BJ (cell line): ENCODE results near the gene PKMYT1. TPM values are rescaled to one million over a fixed set of nuclear protein-coding genes. Genes with fewer than 3 reads are reported as not detected.

Experiments used
- CTCF ChIA-PET: fragments of 350-600 bp; formaldehyde crosslinking; extraction: SDS; loops from one replicate; lab custom pipeline; 2021; ENCODE audit warnings: antibody characterized with exemption, inconsistent platforms; lab: Yijun Ruan, JAX
- POLR2A ChIA-PET: fragments of 300-600 bp; sonication (Branson Sonifier 250); formaldehyde crosslinking; extraction: SDS; loops from one replicate; lab custom pipeline; 2021; ENCODE audit warnings: antibody characterized with exemption; lab: Charles Lee
- DNase-seq: peaks from one replicate; pipeline ENCODE4 v3.0.0-alpha.2; 2011; ENCODE audit warnings: low read depth
- H3K27me3 ChIP-seq: 2 replicates; pipeline ENCODE4 v1.6.0; 2011; ENCODE audit warnings: low read length; ENCODE audit not compliant: control insufficient read depth, insufficient read depth
- H3K36me3 ChIP-seq: 2 replicates; pipeline ENCODE4 v1.5.1; 2011; ENCODE audit warnings: low read length; ENCODE audit not compliant: control insufficient read depth, insufficient read depth
- H3K4me3 ChIP-seq: 2 replicates; pipeline ENCODE4 v1.5.1; 2011; ENCODE audit warnings: low read depth, mild to moderate bottlenecking, control low read depth, low read length
- polyA plus RNA-seq: library from polyadenylated mRNA; depleted of rRNA; stranded (reverse); fragments of >200 nt; gene quantifications from 2 replicates; pipeline ENCODE4 v1.2.3, GENCODE V29; 2011
- TF ChIP-seq, protein P1 (sequence below): IDR thresholded peaks from 2 replicates; pipeline ENCODE4 v1.5.1; 2011; ENCODE audit warnings: low read depth, mild to moderate bottlenecking, control low read depth, inconsistent platforms, low read length, moderate library complexity; ENCODE audit not compliant: insufficient read depth

PKMYT1 gene
- polyA plus RNA-seq, 1 experiment = 6.9 TPM

DNA sequence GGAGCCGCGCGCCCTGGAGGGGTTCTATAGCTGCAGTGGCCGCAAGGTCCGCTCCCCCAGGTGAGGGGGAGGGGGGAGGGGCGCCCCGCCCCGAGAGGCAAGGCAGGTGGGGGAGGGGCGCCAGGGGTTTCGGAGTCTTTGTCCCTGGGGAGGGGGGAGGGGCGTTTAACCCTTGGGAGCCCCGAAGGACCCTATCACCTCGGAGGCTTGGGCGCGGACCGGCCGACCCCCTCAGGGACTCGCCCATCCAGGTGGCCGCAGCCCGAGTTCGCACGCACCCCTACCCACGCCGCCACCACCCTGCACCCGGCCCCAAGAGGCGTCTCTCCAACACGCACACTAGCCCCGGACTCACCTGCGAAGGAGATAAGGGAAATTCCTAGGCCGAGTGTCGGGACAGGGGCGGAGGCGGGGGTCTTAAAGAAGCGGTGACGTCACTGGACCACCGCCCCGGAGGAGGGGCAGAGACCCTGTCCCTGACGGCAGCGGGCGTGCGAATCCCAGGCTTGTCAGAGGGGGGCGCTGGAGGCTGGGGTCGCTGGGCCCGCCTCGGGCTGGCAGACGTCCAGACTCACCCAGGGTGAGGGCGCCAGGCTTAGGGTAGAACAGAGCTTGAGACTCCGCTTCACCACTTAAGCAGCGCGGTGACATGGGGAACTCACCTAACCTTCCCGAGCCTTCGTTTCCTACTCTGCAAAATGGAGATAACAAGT, 37.7 kb upstream of the PKMYT1 start, which contains the start of gene CLDN6:
TSS of gene CLDN6 (minus strand) at position 390 of the 713 bp plus-strand sequence. CDS start 2,162 bp downstream, outside the sequence.
- DNase-seq = no peak
- CTCF ChIA-PET = interaction anchor here (1.2 to 6.3 kb wide), 3 partner anchors 8 to 18 kb away, joined by 4 to 78 read pairs (median 4); no protein-coding TSS in a partner anchor
- Histone ChIP-seq H3K27me3 (no peaks in the 10 kb centered on the region; the same call in 1 of the 2 replicates), H3K4me3 (no peak within 1 kb of the TSS), H3K36me3 (peaks cover 11% of the 10 kb centered on the region)
- POLR2A ChIA-PET = no interaction called here
- TF ChIP-seq, protein P1, sequence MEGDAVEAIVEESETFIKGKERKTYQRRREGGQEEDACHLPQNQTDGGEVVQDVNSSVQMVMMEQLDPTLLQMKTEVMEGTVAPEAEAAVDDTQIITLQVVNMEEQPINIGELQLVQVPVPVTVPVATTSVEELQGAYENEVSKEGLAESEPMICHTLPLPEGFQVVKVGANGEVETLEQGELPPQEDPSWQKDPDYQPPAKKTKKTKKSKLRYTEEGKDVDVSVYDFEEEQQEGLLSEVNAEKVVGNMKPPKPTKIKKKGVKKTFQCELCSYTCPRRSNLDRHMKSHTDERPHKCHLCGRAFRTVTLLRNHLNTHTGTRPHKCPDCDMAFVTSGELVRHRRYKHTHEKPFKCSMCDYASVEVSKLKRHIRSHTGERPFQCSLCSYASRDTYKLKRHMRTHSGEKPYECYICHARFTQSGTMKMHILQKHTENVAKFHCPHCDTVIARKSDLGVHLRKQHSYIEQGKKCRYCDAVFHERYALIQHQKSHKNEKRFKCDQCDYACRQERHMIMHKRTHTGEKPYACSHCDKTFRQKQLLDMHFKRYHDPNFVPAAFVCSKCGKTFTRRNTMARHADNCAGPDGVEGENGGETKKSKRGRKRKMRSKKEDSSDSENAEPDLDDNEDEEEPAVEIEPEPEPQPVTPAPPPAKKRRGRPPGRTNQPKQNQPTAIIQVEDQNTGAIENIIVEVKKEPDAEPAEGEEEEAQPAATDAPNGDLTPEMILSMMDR = 0 out of 2 replicates have a peak, but pooled peaks have one; percentile 8

DNA sequence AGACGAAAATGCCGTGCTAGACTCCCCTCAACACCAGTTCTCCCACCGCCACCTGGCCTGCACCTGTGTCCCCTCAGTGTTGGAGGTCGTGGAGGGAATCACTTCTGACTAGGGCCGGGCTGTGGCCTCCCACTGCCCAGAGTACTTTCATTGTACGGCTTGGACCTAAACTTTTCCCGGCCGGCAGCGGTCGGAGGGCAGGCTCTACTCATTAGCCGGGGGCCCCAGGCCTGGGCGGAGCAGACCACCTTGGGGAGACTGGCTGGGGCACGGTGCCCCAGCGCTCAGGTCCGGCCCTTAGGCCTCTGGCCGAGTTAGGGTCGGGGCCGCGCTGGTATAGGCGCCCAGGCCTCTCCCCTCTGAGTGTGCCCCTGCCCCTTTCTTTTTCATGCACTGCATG, 37.1 kb upstream of the PKMYT1 start:
- ChIA-PET POLR2A (no interaction called here), CTCF (no interaction called here)
- DNase-seq = no peak
- Histone ChIP-seq H3K36me3 (peaks cover 8% of the 10 kb centered on the region), H3K27me3 (peaks cover 1% of the 10 kb centered on the region; the same call in 1 of the 2 replicates), H3K4me3 (no peak overlapping the region)
- TF ChIP-seq, protein P1 = no peak

DNA sequence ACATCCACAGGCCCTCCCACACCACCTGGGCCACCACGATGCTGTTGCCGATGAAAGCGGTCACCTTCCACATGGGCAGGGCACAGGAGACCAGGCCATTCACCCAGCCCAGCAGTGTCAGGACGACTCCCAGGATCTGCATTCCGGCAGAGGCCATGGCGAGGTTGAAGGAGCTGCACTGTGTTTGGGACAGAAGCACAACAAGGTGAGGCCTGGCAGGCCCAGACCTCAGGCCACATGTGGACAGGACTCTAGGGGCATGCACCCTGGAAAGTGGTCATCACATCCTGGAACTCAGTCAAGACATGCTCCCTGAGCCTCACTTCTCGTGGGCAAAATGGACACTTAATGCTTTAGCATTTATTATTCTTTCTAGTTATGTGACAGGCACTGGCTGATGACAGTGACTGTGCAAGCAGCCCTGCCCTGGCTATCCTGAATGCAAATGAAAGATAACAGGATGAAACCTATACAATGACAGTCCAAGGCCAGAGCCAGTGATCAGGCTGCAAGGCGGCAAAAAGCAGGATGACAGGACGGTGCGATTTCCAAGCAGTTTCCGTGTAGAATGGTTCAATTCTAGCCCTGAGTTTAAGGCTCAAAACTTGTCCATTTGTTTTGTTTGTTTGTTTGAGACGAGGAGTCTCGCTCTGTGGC, 35.7 kb upstream of the PKMYT1 start:
- TF ChIP-seq, protein P1 = no peak
- Histone ChIP-seq H3K4me3 (no peak overlapping the region), H3K27me3 (peaks cover 5% of the 10 kb centered on the region), H3K36me3 (no peaks in the 10 kb centered on the region)
- ChIA-PET POLR2A (no interaction called here), CTCF (interaction anchor here (1.4 kb wide), 1 partner anchor 12 kb away, joined by 3 read pairs; no protein-coding TSS in a partner anchor)
- DNase-seq = no peak

DNA sequence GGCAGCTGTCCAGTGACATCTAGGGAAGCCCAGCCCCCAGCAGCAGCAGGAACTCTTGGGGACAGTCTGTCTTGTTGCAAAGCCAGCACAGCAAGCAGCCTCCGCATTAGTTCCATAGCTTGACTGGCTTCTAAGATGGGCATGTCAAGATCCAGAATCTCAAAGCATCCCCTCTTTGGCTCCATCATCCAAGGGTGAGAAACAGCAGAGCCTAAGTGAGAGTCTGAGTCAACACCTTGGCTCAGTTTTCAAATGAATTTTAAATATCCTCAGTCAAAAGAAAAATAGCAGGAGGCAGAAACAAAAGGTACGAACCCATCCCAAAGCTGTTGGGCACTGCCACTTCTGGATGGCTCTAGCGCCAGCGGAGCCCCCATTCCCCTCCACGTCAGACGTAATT, 34.7 kb upstream of the PKMYT1 start:
- H3K4me3 ChIP-seq = no peak overlapping the region
- no peak for DNase-seq
- no peaks in the 10 kb centered on the region for H3K36me3 ChIP-seq
- ChIA-PET POLR2A (no interaction called here), CTCF (interaction anchor here (0.7 to 1.8 kb wide), 3 partner anchors 13 to 26 kb away, joined by 3 to 6 read pairs (median 3); no protein-coding TSS in a partner anchor)
- TF ChIP-seq, protein P1 = no peak
- peaks cover 5% of the 10 kb centered on the region for H3K27me3 ChIP-seq
